SU-DHL-6 (cell line): ENCODE results near the gene FBXO2.

ENCODE experiments used
- H2AFZ ChIP-seq: fragments of 200-600 bp; sonication (generic); 2 replicates; pipeline ENCODE4 v1.6.1; 2014; ENCODE audit warnings: low read depth, mild to moderate bottlenecking, moderate library complexity, mixed read lengths, antibody characterized with exemption, low read length; ENCODE audit not compliant: severe bottlenecking
- H3F3A ChIP-seq: fragments of 200-600 bp; shearing (Covaris generic); 2 replicates; pipeline ENCODE4 v1.6.0; 2016; ENCODE audit warnings: antibody characterized with exemption, mild to moderate bottlenecking; ENCODE audit not compliant: insufficient read depth
- H3K27ac ChIP-seq: fragments of 200-600 bp; sonication (generic); 2 replicates; pipeline ENCODE4 v1.5.1; 2016; ENCODE audit warnings: low read depth, mild to moderate bottlenecking, low read length, moderate library complexity, mixed read lengths
- H3K27me3 ChIP-seq: fragments of 200-600 bp; sonication (generic), shearing (Covaris generic); 2 replicates; pipeline ENCODE4 v1.6.0; 2014; ENCODE audit warnings: mild to moderate bottlenecking, low read length
- H3K36me3 ChIP-seq: fragments of 200-600 bp; sonication (generic); 2 replicates; pipeline ENCODE4 v1.6.1; 2014; ENCODE audit warnings: mild to moderate bottlenecking, low read length, mixed read lengths
- H3K4me2 ChIP-seq: fragments of 300-600, 200-600 bp; shearing (Covaris generic), sonication (generic); 2 replicates; pipeline ENCODE4 v1.6.0; 2014; ENCODE audit warnings: low read length, low read depth, mild to moderate bottlenecking; ENCODE audit not compliant: poor library complexity, severe bottlenecking
- H3K4me3 ChIP-seq: fragments of 200-600 bp; sonication (generic); 2 replicates; pipeline ENCODE4 v1.5.1; 2014; ENCODE audit warnings: antibody characterized with exemption, low read length, mild to moderate bottlenecking, mixed read lengths; ENCODE audit not compliant: insufficient read depth, poor library complexity, severe bottlenecking
- H3K79me2 ChIP-seq: fragments of 200-600 bp; sonication (generic); 2 replicates; pipeline ENCODE4 v1.6.1; 2014; ENCODE audit warnings: mild to moderate bottlenecking, low read length, moderate library complexity; ENCODE audit not compliant: insufficient read depth
- H3K9ac ChIP-seq: fragments of 200-600 bp; sonication (generic); 2 replicates; pipeline ENCODE4 v1.7.0; 2014; ENCODE audit warnings: mild to moderate bottlenecking, low read length
- H3K9me2 ChIP-seq: fragments of 200-600 bp; sonication (generic); replicated peaks from 2 replicates; pipeline ENCODE4 v1.6.1; 2014; ENCODE audit warnings: low read length; ENCODE audit not compliant: insufficient read depth
- H3K9me3 ChIP-seq: fragments of 200-600 bp; sonication (generic); 2 replicates; pipeline ENCODE4 v1.6.1; 2014; ENCODE audit warnings: low read length, mixed read lengths; ENCODE audit not compliant: insufficient read depth
- H4K20me1 ChIP-seq: fragments of 200-600 bp; sonication (generic); 2 replicates; pipeline ENCODE4 v1.6.1; 2014; ENCODE audit warnings: low read depth, mild to moderate bottlenecking, antibody characterized with exemption, low read length, moderate library complexity, mixed read lengths
- EZH2phosphoT487 ChIP-seq: fragments of 200-600 bp; sonication (generic), shearing (Covaris generic); conservative IDR thresholded peaks from 2 replicates; pipeline ENCODE4 v1.6.1; 2018; ENCODE audit warnings: mild to moderate bottlenecking, antibody characterized with exemption, low read length, moderate library complexity, mixed read lengths
- TF ChIP-seq, protein P1 (sequence below): fragments of 200-600 bp; sonication (generic); IDR thresholded peaks from one replicate; pipeline ENCODE4 v1.5.1; 2017; ENCODE audit warnings: antibody characterized with exemption, mild to moderate bottlenecking, low read length, moderate library complexity; ENCODE audit not compliant: insufficient read depth, poor library complexity, severe bottlenecking

Gene FBXO2

DNA sequence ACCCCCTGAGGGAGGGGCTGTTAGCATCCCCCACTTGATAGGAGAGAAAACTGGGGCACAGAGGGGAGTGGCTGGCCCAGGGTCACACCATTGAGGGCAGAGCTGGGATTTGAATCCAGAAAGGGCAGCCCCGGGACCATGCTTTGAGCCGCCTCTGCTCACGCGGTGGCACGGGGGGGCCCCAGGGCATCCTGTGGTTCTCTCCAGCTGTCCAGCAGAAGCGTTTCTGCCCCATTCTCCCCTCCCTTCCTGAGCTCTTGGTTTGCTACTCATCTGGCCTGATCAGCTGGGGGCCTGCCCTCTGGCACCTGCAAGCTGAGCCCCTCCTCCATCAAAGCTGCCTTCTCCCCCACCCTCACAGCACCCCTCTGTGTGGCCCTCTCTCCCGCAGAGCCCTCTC lies 37.5 kb downstream of the FBXO2 start:
- Histone ChIP-seq H2AFZ (no peak overlapping the region), H3K27ac (no peak overlapping the region), H3K4me2 (no peak overlapping the region), H3K9ac (no peak overlapping the region), H3K9me3 (no peaks in the 10 kb centered on the region; the same call in 1 of the 2 replicates), H3K9me2 (no peaks in the 10 kb centered on the region), H3F3A (no peaks in the 10 kb centered on the region), H3K4me3 (no peak overlapping the region), H3K36me3 (no peaks in the 10 kb centered on the region), H4K20me1 (no peaks in the 10 kb centered on the region), H3K27me3 (0 out of 2 replicates have a peak, but pooled peaks cover 3% of the 10 kb centered on the region), H3K79me2 (no peaks in the 10 kb centered on the region)
- TF ChIP-seq, protein P1, sequence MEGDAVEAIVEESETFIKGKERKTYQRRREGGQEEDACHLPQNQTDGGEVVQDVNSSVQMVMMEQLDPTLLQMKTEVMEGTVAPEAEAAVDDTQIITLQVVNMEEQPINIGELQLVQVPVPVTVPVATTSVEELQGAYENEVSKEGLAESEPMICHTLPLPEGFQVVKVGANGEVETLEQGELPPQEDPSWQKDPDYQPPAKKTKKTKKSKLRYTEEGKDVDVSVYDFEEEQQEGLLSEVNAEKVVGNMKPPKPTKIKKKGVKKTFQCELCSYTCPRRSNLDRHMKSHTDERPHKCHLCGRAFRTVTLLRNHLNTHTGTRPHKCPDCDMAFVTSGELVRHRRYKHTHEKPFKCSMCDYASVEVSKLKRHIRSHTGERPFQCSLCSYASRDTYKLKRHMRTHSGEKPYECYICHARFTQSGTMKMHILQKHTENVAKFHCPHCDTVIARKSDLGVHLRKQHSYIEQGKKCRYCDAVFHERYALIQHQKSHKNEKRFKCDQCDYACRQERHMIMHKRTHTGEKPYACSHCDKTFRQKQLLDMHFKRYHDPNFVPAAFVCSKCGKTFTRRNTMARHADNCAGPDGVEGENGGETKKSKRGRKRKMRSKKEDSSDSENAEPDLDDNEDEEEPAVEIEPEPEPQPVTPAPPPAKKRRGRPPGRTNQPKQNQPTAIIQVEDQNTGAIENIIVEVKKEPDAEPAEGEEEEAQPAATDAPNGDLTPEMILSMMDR, result no peak
- TF ChIP-seq EZH2phosphoT487, result no peak

DNA sequence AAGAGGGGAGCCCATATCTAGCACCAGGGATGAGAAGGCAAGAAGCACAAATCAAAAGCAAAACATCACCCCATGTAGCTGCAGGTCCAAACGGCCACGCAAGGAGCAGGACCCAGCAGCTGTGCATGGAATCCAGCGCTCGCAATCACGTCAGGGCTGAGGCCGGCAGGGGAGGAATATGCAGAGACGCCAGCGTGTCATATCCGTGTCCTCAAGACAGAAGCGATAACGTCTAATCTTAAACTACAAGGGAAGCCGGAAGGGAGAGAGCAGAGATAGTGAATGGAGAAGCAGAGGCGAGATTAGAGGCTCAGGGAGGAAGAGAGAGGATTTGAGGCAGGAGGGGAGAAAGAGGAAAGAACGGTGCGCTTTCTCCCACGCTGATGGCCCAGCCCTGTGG lies 39.1 kb downstream of the FBXO2 start:
- Histone ChIP-seq H3K9ac (no peak overlapping the region), H3K79me2 (no peaks in the 10 kb centered on the region), H4K20me1 (no peaks in the 10 kb centered on the region), H3K9me2 (no peaks in the 10 kb centered on the region), H3K36me3 (no peaks in the 10 kb centered on the region), H3K27me3 (0 out of 2 replicates have a peak, but pooled peaks cover 3% of the 10 kb centered on the region), H2AFZ (no peak overlapping the region), H3F3A (no peaks in the 10 kb centered on the region), H3K9me3 (no peaks in the 10 kb centered on the region; the same call in 1 of the 2 replicates), H3K27ac (no peak overlapping the region), H3K4me3 (no peak overlapping the region), H3K4me2 (no peak overlapping the region)
- TF ChIP-seq, protein P1, result no peak
- no peak for TF ChIP-seq EZH2phosphoT487

DNA sequence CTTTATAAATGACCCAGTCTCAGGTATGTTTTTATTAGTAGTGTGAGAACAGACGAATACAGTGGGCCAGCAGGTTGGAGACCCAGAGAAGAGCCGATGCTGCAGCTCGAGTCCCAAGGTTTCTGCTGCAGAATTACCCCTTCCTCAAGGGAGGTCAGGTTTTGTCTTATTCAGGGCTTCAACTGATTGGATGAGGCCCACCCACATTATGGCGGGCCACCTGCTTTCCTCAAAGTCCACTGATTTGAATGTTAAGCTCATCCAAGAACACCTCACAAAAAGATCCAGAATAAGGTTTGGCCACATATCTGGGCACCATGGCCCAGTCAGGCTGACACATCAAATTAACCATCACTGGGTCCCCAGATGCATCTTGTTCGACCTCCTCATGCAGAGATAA lies 40.9 kb downstream of the FBXO2 start:
- no peak overlapping the region for H3K9ac ChIP-seq
- no peaks in the 10 kb centered on the region for H3K79me2 ChIP-seq
- no peaks in the 10 kb centered on the region; the same call in 1 of the 2 replicates for H3K9me3 ChIP-seq
- no peak for TF ChIP-seq EZH2phosphoT487
- TF ChIP-seq, protein P1, result no peak
- no peak overlapping the region for H2AFZ ChIP-seq
- 0 out of 2 replicates have a peak, but pooled peaks cover 3% of the 10 kb centered on the region for H3K27me3 ChIP-seq
- no peaks in the 10 kb centered on the region for H4K20me1 ChIP-seq
- H3K27ac ChIP-seq, result no peak overlapping the region
- H3K9me2 ChIP-seq, result no peaks in the 10 kb centered on the region
- no peaks in the 10 kb centered on the region for H3K36me3 ChIP-seq
- no peak overlapping the region for H3K4me3 ChIP-seq
- no peaks in the 10 kb centered on the region for H3F3A ChIP-seq
- H3K4me2 ChIP-seq, result no peak overlapping the region
